OCI-LY1 (cell line): ENCODE results near the gene RABL6.

Experiments
- CTCF ChIP-seq: fragments of 200-600 bp; sonication (generic), shearing (Covaris generic); IDR thresholded peaks from 2 replicates; pipeline ENCODE4 v1.5.1; 2017; ENCODE audit warnings: mild to moderate bottlenecking, antibody characterized with exemption, low read length, moderate library complexity, mixed read lengths
- EZH2 ChIP-seq: fragments of 200-600 bp; sonication (generic), shearing (Covaris generic); IDR thresholded peaks from 2 replicates; pipeline ENCODE4 v1.8.0; 2017; ENCODE audit warnings: borderline replicate concordance, mixed run types, mild to moderate bottlenecking, antibody characterized with exemption, low read length, moderate library complexity, mixed read lengths

GRCh38 chr9:136789523-136789937 is 18.2 kb upstream of the RABL6 start:
- no peak for TF ChIP-seq CTCF
- TF ChIP-seq EZH2 = no peak
